Measurements from ENCODE around the gene WFDC11.

Gene WFDC11

GRCh38 chr20:45646875-45647274 is 23.2 kb downstream of the WFDC11 start:
- no peak for TF ChIP-seq USF1 (IDR thresholded peaks at IDR 0.05)

GRCh38 chr20:45639687-45640086 is 30.4 kb downstream of the WFDC11 start:
- TF ChIP-seq YY1 (IDR thresholded peaks at IDR 0.05; ENCODE audit: low read depth) (no peak), TAF1 (IDR thresholded peaks at IDR 0.05; ENCODE audit: low read depth) (no peak), CEBPB (IDR thresholded peaks at IDR 0.05) (no peak), MAX (IDR thresholded peaks at IDR 0.05) (no peak), EGR1 (IDR thresholded peaks at IDR 0.05) (no peak), EP300 (IDR thresholded peaks at IDR 0.05; ENCODE audit: borderline replicate concordance) (no peak), REST (IDR thresholded peaks at IDR 0.05; ENCODE audit: low read depth) (no peak), TEAD4 (IDR thresholded peaks at IDR 0.05) (no peak), USF1 (IDR thresholded peaks at IDR 0.05) (no peak), FOXM1 (IDR thresholded peaks at IDR 0.05; ENCODE audit: borderline replicate concordance, low read depth) (no peak), CREB1 (IDR thresholded peaks at IDR 0.05; ENCODE audit: low read depth) (no peak), ZBTB7A (IDR thresholded peaks at IDR 0.05; ENCODE audit: low read depth) (no peak), RAD21 (IDR thresholded peaks at IDR 0.05; ENCODE audit: low read depth) (no peak), NFIC (IDR thresholded peaks at IDR 0.05) (no peak)

- TF ChIP-seq USF1 (IDR thresholded peaks at IDR 0.05) (no peak), RAD21 (IDR thresholded peaks at IDR 0.05; ENCODE audit: low read depth) (no peak), FOXM1 (IDR thresholded peaks at IDR 0.05; ENCODE audit: borderline replicate concordance, low read depth) (no peak), TEAD4 (IDR thresholded peaks at IDR 0.05) (no peak), TAF1 (IDR thresholded peaks at IDR 0.05; ENCODE audit: low read depth) (no peak)
Observed at GRCh38 chr20:45636513-45636912, 33.5 kb downstream of the WFDC11 start.

- no peak for TF ChIP-seq NFIC (IDR thresholded peaks at IDR 0.05)
- TF ChIP-seq CREB1 (IDR thresholded peaks at IDR 0.05; ENCODE audit: low read depth), result no peak
- TF ChIP-seq TAF1 (IDR thresholded peaks at IDR 0.05; ENCODE audit: low read depth), result no peak
- no peak for TF ChIP-seq MAX (IDR thresholded peaks at IDR 0.05)
- no peak for TF ChIP-seq EP300 (IDR thresholded peaks at IDR 0.05; ENCODE audit: borderline replicate concordance)
- no peak for TF ChIP-seq TCF12 (IDR thresholded peaks at IDR 0.05; ENCODE audit: low read depth)
- TF ChIP-seq TEAD4 (IDR thresholded peaks at IDR 0.05), result no peak
- no peak for TF ChIP-seq FOXM1 (IDR thresholded peaks at IDR 0.05; ENCODE audit: borderline replicate concordance, low read depth)
- no peak for TF ChIP-seq YY1 (IDR thresholded peaks at IDR 0.05; ENCODE audit: low read depth)
- no peak for TF ChIP-seq CEBPB (IDR thresholded peaks at IDR 0.05)
- TF ChIP-seq ZBTB7A (IDR thresholded peaks at IDR 0.05; ENCODE audit: low read depth), result no peak
Observed at GRCh38 chr20:45631184-45631583, 38.9 kb downstream of the WFDC11 start, which contains the start of gene WFDC9. Gene WFDC9 (minus strand): TSS chr20:45631284. CDS start chr20:45610181, 21,103 bp downstream.

- no peak for TF ChIP-seq TCF12 (IDR thresholded peaks at IDR 0.05; ENCODE audit: low read depth)
- no peak for TF ChIP-seq EGR1 (IDR thresholded peaks at IDR 0.05)
- no peak for TF ChIP-seq RAD21 (IDR thresholded peaks at IDR 0.05; ENCODE audit: low read depth)
- TF ChIP-seq YY1 (IDR thresholded peaks at IDR 0.05; ENCODE audit: low read depth), result no peak
- no peak for TF ChIP-seq TEAD4 (IDR thresholded peaks at IDR 0.05)
- no peak for TF ChIP-seq CEBPB (IDR thresholded peaks at IDR 0.05)
- TF ChIP-seq MAX (IDR thresholded peaks at IDR 0.05), result no peak
- TF ChIP-seq FOXM1 (IDR thresholded peaks at IDR 0.05; ENCODE audit: borderline replicate concordance, low read depth), result no peak
- TF ChIP-seq CREB1 (IDR thresholded peaks at IDR 0.05; ENCODE audit: low read depth), result no peak
- no peak for TF ChIP-seq USF1 (IDR thresholded peaks at IDR 0.05)
- no peak for TF ChIP-seq REST (IDR thresholded peaks at IDR 0.05; ENCODE audit: low read depth)
- TF ChIP-seq ZBTB7A (IDR thresholded peaks at IDR 0.05; ENCODE audit: low read depth), result no peak
- no peak for TF ChIP-seq TAF1 (IDR thresholded peaks at IDR 0.05; ENCODE audit: low read depth)
- TF ChIP-seq NFIC (IDR thresholded peaks at IDR 0.05), result no peak
- no peak for TF ChIP-seq EP300 (IDR thresholded peaks at IDR 0.05; ENCODE audit: borderline replicate concordance)
Observed at GRCh38 chr20:45630371-45630770, 39.7 kb downstream of the WFDC11 start.

Measured in Ishikawa (cell line).